Measurements from ENCODE around the gene GBE1. TPM values are rescaled to one million over a fixed set of nuclear protein-coding genes. Genes with fewer than 3 reads are reported as not detected.
"Not testable (repeated sequence)": the region's sequence is repeated elsewhere in the genome, so short reads cannot be mapped to it uniquely, and the experiment has no call there.

Gene GBE1
- polyA plus RNA-seq, 1 donor (not counting 4 experiments of a cell fraction or from before 2014, with no cell fraction given): 30.2 TPM

- Histone ChIP-seq H3K27ac (ENCODE audit: control insufficient read depth, insufficient read depth, low read length) (peak overlapping the region; percentile 56), H3K9ac (ENCODE audit: control insufficient read depth, extremely low read depth, insufficient read depth, low read length) (peak overlapping the region; percentile 67), H3K4me1 (ENCODE audit: control insufficient read depth, extremely low read depth, insufficient read depth, low read length) (peaks cover 24% of the 10 kb centered on the region), H3K4me2 (ENCODE audit: control insufficient read depth, extremely low read depth, insufficient read depth, low read depth, low read length) (peak overlapping the region; percentile 97), H3K36me3 (ENCODE audit: control insufficient read depth in 2 of 2, extremely low read depth in 1 of 2, insufficient read depth in 2 of 2, low read length in 2 of 2) (no peaks in the 10 kb centered on the region), H2AFZ (ENCODE audit: control insufficient read depth, low read length) (peak overlapping the region; percentile 97), H3K4me3 (ENCODE audit: control insufficient read depth in 2 of 3, extremely low read depth in 1 of 3, insufficient read depth in 2 of 3, low read depth in 1 of 3, low read length in 3 of 3) (peak overlapping the region; percentile 16 to 72 (median 65)), H3K79me2 (ENCODE audit: control insufficient read depth, insufficient read depth, low read length) (no peaks in the 10 kb centered on the region), H3K27me3 (ENCODE audit: control insufficient read depth, extremely low read depth, insufficient read depth, low read length) (no peaks in the 10 kb centered on the region), H4K20me1 (ENCODE audit: control insufficient read depth, extremely low read depth, insufficient read depth, low read length) (no peaks in the 10 kb centered on the region), H3K9me1 (ENCODE audit: control insufficient read depth, extremely low read depth, insufficient read depth, low read length) (no peaks in the 10 kb centered on the region), H3K9me3 (ENCODE audit: control insufficient read depth, low read depth, low read length) (no peaks in the 10 kb centered on the region)
- peak; percentile 80 for FAIRE-seq
- DNase-seq (ENCODE audit: low read depth, low spot score): peak; percentile 26
- dilution Hi-C loops (cut with MboI; ENCODE audit: extremely low pct_ligation_motif_present, low sequenced_read_pairs): no loop called here
- no peak for TF ChIP-seq CTCF (optimal IDR thresholded peaks at IDR 0.05 in 1 of 3, IDR thresholded peaks at IDR 0.05 in 1 of 3, conservative IDR thresholded peaks at IDR 0.05 in 1 of 3; ENCODE audit: extremely low read depth in 1 of 3, insufficient read depth in 2 of 3, low read length in 3 of 3)
- TF ChIP-seq EZH2 (IDR thresholded peaks at IDR 0.05; ENCODE audit: low read length): no peak
These were observed 264.9 kb downstream of the GBE1 start for GRCh38 chr3:81496407-81497104.

- H3K36me3 ChIP-seq (ENCODE audit: control insufficient read depth in 2 of 2, extremely low read depth in 1 of 2, insufficient read depth in 2 of 2, low read length in 2 of 2); H3K9me1 ChIP-seq (ENCODE audit: control insufficient read depth, extremely low read depth, insufficient read depth, low read length); H2AFZ ChIP-seq (ENCODE audit: control insufficient read depth, low read length); H3K27me3 ChIP-seq (ENCODE audit: control insufficient read depth, extremely low read depth, insufficient read depth, low read length); H3K79me2 ChIP-seq (ENCODE audit: control insufficient read depth, insufficient read depth, low read length); H3K27ac ChIP-seq (ENCODE audit: control insufficient read depth, insufficient read depth, low read length); H3K4me2 ChIP-seq (ENCODE audit: control insufficient read depth, extremely low read depth, insufficient read depth, low read depth, low read length); H3K9me3 ChIP-seq (ENCODE audit: control insufficient read depth, low read depth, low read length); FAIRE-seq; H3K9ac ChIP-seq (ENCODE audit: control insufficient read depth, extremely low read depth, insufficient read depth, low read length); dilution Hi-C loops (cut with MboI; ENCODE audit: extremely low pct_ligation_motif_present, low sequenced_read_pairs); H3K4me3 ChIP-seq (ENCODE audit: control insufficient read depth in 2 of 3, extremely low read depth in 1 of 3, insufficient read depth in 2 of 3, low read depth in 1 of 3, low read length in 3 of 3); H4K20me1 ChIP-seq (ENCODE audit: control insufficient read depth, extremely low read depth, insufficient read depth, low read length); DNase-seq (ENCODE audit: low read depth, low spot score): not testable (repeated sequence)
- peaks cover 18% of the 10 kb centered on the region for H3K4me1 ChIP-seq (ENCODE audit: control insufficient read depth, extremely low read depth, insufficient read depth, low read length)
These were observed 269.0 kb downstream of the GBE1 start for GRCh38 chr3:81492471-81492870.

- dilution Hi-C loops (cut with MboI; ENCODE audit: extremely low pct_ligation_motif_present, low sequenced_read_pairs): no loop called here
- Histone ChIP-seq H3K4me1 (ENCODE audit: control insufficient read depth, extremely low read depth, insufficient read depth, low read length) (peaks cover 14% of the 10 kb centered on the region), H3K4me2 (ENCODE audit: control insufficient read depth, extremely low read depth, insufficient read depth, low read depth, low read length) (no peak overlapping the region), H3K79me2 (ENCODE audit: control insufficient read depth, insufficient read depth, low read length) (no peaks in the 10 kb centered on the region), H3K36me3 (ENCODE audit: control insufficient read depth in 2 of 2, extremely low read depth in 1 of 2, insufficient read depth in 2 of 2, low read length in 2 of 2) (no peaks in the 10 kb centered on the region), H3K9ac (ENCODE audit: control insufficient read depth, extremely low read depth, insufficient read depth, low read length) (no peak overlapping the region), H3K27ac (ENCODE audit: control insufficient read depth, insufficient read depth, low read length) (no peak overlapping the region), H3K9me1 (ENCODE audit: control insufficient read depth, extremely low read depth, insufficient read depth, low read length) (no peaks in the 10 kb centered on the region), H3K27me3 (ENCODE audit: control insufficient read depth, extremely low read depth, insufficient read depth, low read length) (no peaks in the 10 kb centered on the region), H3K9me3 (ENCODE audit: control insufficient read depth, low read depth, low read length) (no peaks in the 10 kb centered on the region), H4K20me1 (ENCODE audit: control insufficient read depth, extremely low read depth, insufficient read depth, low read length) (no peaks in the 10 kb centered on the region), H2AFZ (ENCODE audit: control insufficient read depth, low read length) (no peak overlapping the region), H3K4me3 (ENCODE audit: control insufficient read depth in 2 of 3, extremely low read depth in 1 of 3, insufficient read depth in 2 of 3, low read depth in 1 of 3, low read length in 3 of 3) (no peak overlapping the region)
- no peak for DNase-seq (ENCODE audit: low read depth, low spot score)
- TF ChIP-seq CTCF (optimal IDR thresholded peaks at IDR 0.05 in 1 of 3, IDR thresholded peaks at IDR 0.05 in 1 of 3, conservative IDR thresholded peaks at IDR 0.05 in 1 of 3; ENCODE audit: extremely low read depth in 1 of 3, insufficient read depth in 2 of 3, low read length in 3 of 3) (no peak), EZH2 (IDR thresholded peaks at IDR 0.05; ENCODE audit: low read length) (no peak)
- FAIRE-seq: no peak
These were observed 269.4 kb downstream of the GBE1 start for GRCh38 chr3:81492040-81492439.

Data from keratinocyte (primary cell).